ENCODE data around the gene DCLK3. TPM values are rescaled to one million over a fixed set of nuclear protein-coding genes. Genes with fewer than 3 reads are reported as not detected.

Gene DCLK3
- total RNA-seq, 1 donor from 2014 or later: 0.12 TPM

DNA sequence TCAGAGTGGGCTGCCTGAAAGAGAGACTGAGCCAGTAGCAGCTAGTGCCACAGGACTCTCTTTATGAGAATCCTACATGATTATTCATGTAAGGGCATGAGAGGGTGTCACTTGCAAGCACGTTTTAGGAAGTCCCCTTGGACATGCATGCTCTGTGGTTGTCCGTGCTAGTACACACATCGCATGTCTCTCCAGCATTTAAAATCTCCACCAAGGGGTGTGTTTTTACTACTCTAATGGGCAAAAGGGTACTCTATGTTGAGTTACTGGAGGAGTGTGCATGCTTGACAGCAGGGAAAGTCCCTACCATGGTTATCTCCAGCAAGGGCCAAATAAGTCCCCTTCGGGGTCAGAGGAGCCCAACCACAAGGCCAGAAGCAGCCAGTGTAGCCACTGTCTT is 70.7 kb downstream of the DCLK3 start:
- no peak for TF ChIP-seq CTCF (IDR thresholded peaks at IDR 0.05)
- no peak overlapping the region for H3K27ac ChIP-seq
- no peaks in the 10 kb centered on the region for H3K9me3 ChIP-seq
- no peaks in the 10 kb centered on the region for H3K36me3 ChIP-seq
- H3K4me1 ChIP-seq: no peaks in the 10 kb centered on the region
- H3K27me3 ChIP-seq (ENCODE audit: low read depth): no peaks in the 10 kb centered on the region
- DNase-seq (no peak), ATAC-seq (no peak)
- intact Hi-C loops (cut with DNase I): no loop called here
- no peak overlapping the region for H3K4me3 ChIP-seq

DNA sequence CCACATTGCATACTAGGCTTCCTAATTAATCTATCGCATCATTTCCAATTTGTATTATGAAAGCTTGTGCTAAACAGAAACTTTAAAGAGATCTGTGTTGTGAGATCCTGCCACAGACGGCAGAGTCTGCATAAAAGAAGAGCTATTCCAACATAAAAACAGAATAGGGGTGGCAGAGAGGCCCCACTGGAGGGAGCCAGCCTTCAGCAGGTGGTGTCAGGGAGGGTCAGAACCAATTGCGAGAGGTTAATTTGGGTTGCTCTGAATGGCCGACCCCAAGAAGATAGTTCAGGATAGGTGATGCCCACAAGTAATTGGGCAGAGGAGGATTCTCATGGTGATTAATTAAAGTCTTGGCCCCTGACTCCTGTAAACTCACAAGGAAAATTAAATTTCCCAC is 74.8 kb downstream of the DCLK3 start:
- H3K27ac ChIP-seq: no peak overlapping the region
- no peak for TF ChIP-seq CTCF (IDR thresholded peaks at IDR 0.05)
- no peaks in the 10 kb centered on the region for H3K36me3 ChIP-seq
- intact Hi-C loops (cut with DNase I): no loop called here
- H3K4me1 ChIP-seq: no peaks in the 10 kb centered on the region
- DNase-seq (no peak), ATAC-seq (no peak)
- H3K9me3 ChIP-seq: no peaks in the 10 kb centered on the region
- H3K27me3 ChIP-seq (ENCODE audit: low read depth): no peaks in the 10 kb centered on the region
- H3K4me3 ChIP-seq: no peak overlapping the region

DNA sequence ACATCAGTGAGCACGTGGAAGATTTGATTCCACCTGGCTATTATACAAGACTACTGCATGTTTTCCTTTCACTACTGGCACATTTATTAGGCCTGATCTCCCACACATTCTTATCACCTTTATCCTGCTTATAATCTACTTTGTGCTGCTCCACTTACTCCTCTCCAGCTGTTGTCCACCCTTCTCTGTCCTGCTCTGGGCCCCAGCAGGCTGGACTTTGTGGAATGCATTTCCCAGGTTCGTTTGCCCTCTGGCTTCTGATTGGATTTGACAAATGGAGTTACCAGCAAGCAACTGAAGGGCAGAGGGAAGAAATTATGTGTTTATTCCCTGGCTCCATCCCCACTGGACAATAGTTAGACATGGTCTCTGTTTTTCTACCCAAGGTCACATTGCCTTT is 75.5 kb downstream of the DCLK3 start:
- Histone ChIP-seq H3K4me1 (no peaks in the 10 kb centered on the region), H3K27me3 (ENCODE audit: low read depth) (no peaks in the 10 kb centered on the region), H3K27ac (no peak overlapping the region), H3K9me3 (no peaks in the 10 kb centered on the region), H3K4me3 (no peak overlapping the region), H3K36me3 (no peaks in the 10 kb centered on the region)
- no peak for ATAC-seq
- intact Hi-C loops (cut with DNase I): no loop called here
- no peak for DNase-seq
- no peak for TF ChIP-seq CTCF (IDR thresholded peaks at IDR 0.05)

DNA sequence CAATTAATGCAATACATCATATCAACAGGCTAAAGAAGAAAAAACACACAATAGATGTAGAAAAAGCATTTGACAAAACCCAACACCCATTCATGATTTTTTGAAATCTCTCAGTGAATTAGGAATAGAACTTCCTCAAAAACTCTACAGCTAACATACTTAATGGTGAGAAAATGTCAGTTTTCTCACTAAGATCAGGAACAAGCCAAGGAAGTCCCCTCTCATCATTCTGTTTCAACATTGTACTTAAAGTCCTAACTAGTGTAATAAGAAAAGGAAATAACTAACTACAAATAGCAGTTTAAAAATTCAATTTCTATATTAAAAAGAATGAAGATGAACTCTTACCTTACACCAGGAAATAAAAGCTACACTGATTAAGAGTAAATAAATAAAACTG is 77.8 kb downstream of the DCLK3 start:
- Histone ChIP-seq H3K4me3 (no peak overlapping the region), H3K27me3 (ENCODE audit: low read depth) (no peaks in the 10 kb centered on the region), H3K36me3 (no peaks in the 10 kb centered on the region), H3K9me3 (no peaks in the 10 kb centered on the region), H3K27ac (no peak overlapping the region), H3K4me1 (no peaks in the 10 kb centered on the region)
- ATAC-seq: no peak
- DNase-seq: no peak
- intact Hi-C loops (cut with DNase I): no loop called here
- no peak for TF ChIP-seq CTCF (IDR thresholded peaks at IDR 0.05)

DNA sequence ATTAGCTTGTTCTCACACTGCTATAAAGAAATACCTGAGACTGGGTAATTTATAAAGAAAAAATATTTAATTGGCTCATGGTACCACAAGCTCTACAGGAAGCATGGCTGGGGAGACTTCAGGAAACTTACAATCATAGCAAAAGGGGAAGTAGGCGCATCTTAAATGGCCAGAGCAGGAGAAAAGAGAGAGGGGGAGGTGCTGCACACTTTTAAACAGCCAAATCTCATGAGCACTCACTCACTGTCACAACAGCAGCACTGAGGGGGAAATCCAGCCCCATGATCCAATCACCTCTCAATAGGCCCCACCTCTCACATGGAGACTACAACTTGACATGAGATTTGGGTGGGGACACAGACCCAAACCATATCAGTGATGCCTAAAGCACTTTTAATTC is 82.5 kb downstream of the DCLK3 start:
- DNase-seq: no peak
- no peak for TF ChIP-seq CTCF (IDR thresholded peaks at IDR 0.05)
- no peak overlapping the region for H3K27ac ChIP-seq
- H3K36me3 ChIP-seq: no peaks in the 10 kb centered on the region
- H3K4me1 ChIP-seq: no peaks in the 10 kb centered on the region
- H3K9me3 ChIP-seq: peaks cover 15% of the 10 kb centered on the region
- H3K27me3 ChIP-seq (ENCODE audit: low read depth): no peaks in the 10 kb centered on the region
- no peak overlapping the region for H3K4me3 ChIP-seq
- ATAC-seq: no peak
- intact Hi-C loops (cut with DNase I): no loop called here

- intact Hi-C loops (cut with DNase I): no loop called here
- Histone ChIP-seq H3K4me1 (no peaks in the 10 kb centered on the region), H3K27ac (no peak overlapping the region), H3K27me3 (ENCODE audit: low read depth) (no peaks in the 10 kb centered on the region), H3K9me3 (peaks cover 15% of the 10 kb centered on the region), H3K36me3 (no peaks in the 10 kb centered on the region), H3K4me3 (no peak overlapping the region)
- no peak for ATAC-seq
- DNase-seq: no peak
- no peak for TF ChIP-seq CTCF (IDR thresholded peaks at IDR 0.05)
These were observed 83.4 kb downstream of the DCLK3 start for GRCh38 chr3:36680952-36681351.
